ENCODE measurements around the gene TGM3.

Gene TGM3

GRCh38 chr20:2285193-2285592, 10.6 kb upstream of the TGM3 start:
- DNase-seq: no peak

GRCh38 chr20:2285613-2286012, 10.2 kb upstream of the TGM3 start:
- DNase-seq: no peak

- DNase-seq: no peak
Measured at GRCh38 chr20:2287504-2287903, 8.3 kb upstream of the TGM3 start.

- no peak for DNase-seq
Measured at GRCh38 chr20:2289475-2289874, 6.3 kb upstream of the TGM3 start.

- no peak for DNase-seq
Measured at GRCh38 chr20:2290486-2290885, 5.3 kb upstream of the TGM3 start.

- DNase-seq: no peak
Measured at GRCh38 chr20:2292416-2293110, 3.2 kb upstream of the TGM3 start.

- DNase-seq: no peak
Measured at GRCh38 chr20:2293486-2293885, 2.3 kb upstream of the TGM3 start.

- no peak for DNase-seq
Measured at GRCh38 chr20:2293971-2294370, 1.8 kb upstream of the TGM3 start.

GRCh38 chr20:2295286-2295685, 515 bp upstream of the TGM3 start:
- DNase-seq: no peak

GRCh38 chr20:2296524-2297356, 939 bp downstream of the TGM3 start:
- DNase-seq: no peak

GRCh38 chr20:2297357-2297728, 1.5 kb downstream of the TGM3 start:
- DNase-seq: no peak

GRCh38 chr20:2298116-2298515, 2.3 kb downstream of the TGM3 start:
- no peak for DNase-seq

- DNase-seq: no peak
Measured at GRCh38 chr20:2298701-2299100, 2.9 kb downstream of the TGM3 start.

GRCh38 chr20:2299301-2299700, 3.5 kb downstream of the TGM3 start:
- no peak for DNase-seq

GRCh38 chr20:2300002-2300401, 4.2 kb downstream of the TGM3 start:
- no peak for DNase-seq

- DNase-seq: no peak
Measured at GRCh38 chr20:2300420-2300819, 4.6 kb downstream of the TGM3 start.

- no peak for DNase-seq
Measured at GRCh38 chr20:2301164-2301622, 5.4 kb downstream of the TGM3 start.

- DNase-seq: no peak
Measured at GRCh38 chr20:2302384-2303060, 6.7 kb downstream of the TGM3 start.

GRCh38 chr20:2303673-2304072, 7.9 kb downstream of the TGM3 start:
- no peak for DNase-seq

GRCh38 chr20:2304180-2304579, 8.4 kb downstream of the TGM3 start:
- no peak for DNase-seq

- no peak for DNase-seq
Measured at GRCh38 chr20:2305029-2305428, 9.2 kb downstream of the TGM3 start.

GRCh38 chr20:2305479-2305878, 9.7 kb downstream of the TGM3 start:
- no peak for DNase-seq

- DNase-seq: no peak
Measured at GRCh38 chr20:2305946-2306345, 10.1 kb downstream of the TGM3 start.

GRCh38 chr20:2307136-2307535, 11.3 kb downstream of the TGM3 start:
- DNase-seq: no peak

Measured in SW 1271 (cell line).